Neural progenitor cell (in vitro differentiated cells): ENCODE data around the gene PPL. TPM values are rescaled to one million over a fixed set of nuclear protein-coding genes. Genes with fewer than 3 reads are reported as not detected.

Experiments used
- DNase-seq: peaks from one replicate; pipeline ENCODE4 v3.0.0-alpha.2; 2016; ENCODE audit warnings: low spot score
- H2AFZ ChIP-seq: fragments of 200-600 bp; sonication (generic); replicated peaks from 2 replicates; pipeline ENCODE4 v1.6.1; 2016; ENCODE audit warnings: antibody characterized with exemption
- H3F3A ChIP-seq: fragments of 200-600 bp; sonication (generic); 2 replicates; pipeline ENCODE4 v1.6.1; 2016; ENCODE audit warnings: antibody characterized with exemption, low read depth
- H3K27ac ChIP-seq: fragments of 200-600 bp; sonication (generic); 2 replicates; pipeline ENCODE4 v1.5.1; 2016; ENCODE audit warnings: mild to moderate bottlenecking
- H3K27me3 ChIP-seq: fragments of 200-600 bp; sonication (generic); 2 replicates; pipeline ENCODE4 v1.6.1; 2016; ENCODE audit warnings: mild to moderate bottlenecking, moderate library complexity
- H3K36me3 ChIP-seq: fragments of 200-600 bp; sonication (generic); 2 replicates; pipeline ENCODE4 v1.5.1; 2016
- H3K4me1 ChIP-seq: fragments of 200-600 bp; sonication (generic); 2 replicates; pipeline ENCODE4 v1.6.1; 2016; ENCODE audit warnings: mixed run types
- H3K4me2 ChIP-seq: fragments of 200-600 bp; sonication (generic); 2 replicates; pipeline ENCODE4 v1.6.1; 2016
- H3K4me3 ChIP-seq: fragments of 200-600 bp; sonication (generic); 2 replicates; pipeline ENCODE4 v1.5.1; 2016
- H3K79me2 ChIP-seq: fragments of 200-600 bp; sonication (generic); 2 replicates; pipeline ENCODE4 v1.6.1; 2016; ENCODE audit warnings: low read depth
- H3K9ac ChIP-seq: fragments of 200-600 bp; sonication (generic); 2 replicates; pipeline ENCODE4 v1.6.1; 2016
- H3K9me3 ChIP-seq: fragments of 200-600 bp; sonication (generic); 2 replicates; pipeline ENCODE4 v1.5.1; 2016; ENCODE audit warnings: low read depth
- H4K20me1 ChIP-seq: fragments of 200-600 bp; sonication (generic); 2 replicates; pipeline ENCODE4 v1.6.1; 2016; ENCODE audit warnings: low read depth
- H3K27ac Mint-ChIP-seq: 3 replicates; pipeline ENCODE4 v1.8.0; 2021; ENCODE audit warnings: mixed read lengths
- H3K27me3 Mint-ChIP-seq: 2 replicates; pipeline ENCODE4 v1.8.0; 2022; ENCODE audit warnings: low read depth, mild to moderate bottlenecking, inconsistent platforms, moderate library complexity, mixed read lengths; ENCODE audit not compliant: insufficient read depth
- H3K36me3 Mint-ChIP-seq: 3 replicates; pipeline ENCODE4 v1.8.0; 2021; ENCODE audit warnings: mixed read lengths
- H3K4me1 Mint-ChIP-seq: 3 replicates; pipeline ENCODE4 v1.8.0; 2021; ENCODE audit warnings: mixed read lengths
- H3K4me3 Mint-ChIP-seq: 3 replicates; pipeline ENCODE4 v1.8.0; 2021; ENCODE audit warnings: mild to moderate bottlenecking, moderate library complexity, mixed read lengths
- H3K9me3 Mint-ChIP-seq: 3 replicates; pipeline ENCODE4 v1.8.0; 2020; ENCODE audit warnings: mixed read lengths
- EZH2 ChIP-seq: fragments of 200-600 bp; sonication (generic); IDR thresholded peaks from 2 replicates; pipeline ENCODE4 v1.6.1; 2017; ENCODE audit warnings: antibody characterized with exemption, mild to moderate bottlenecking, moderate library complexity
- EZH2phosphoT487 ChIP-seq: fragments of 200-600 bp; sonication (generic); IDR thresholded peaks from 2 replicates; pipeline ENCODE4 v1.6.1; 2017; ENCODE audit warnings: antibody characterized with exemption
- total RNA-seq: library from RNA; depleted of rRNA; stranded (reverse); fragments of >200 nt; gene quantifications from 2 replicates; pipeline ENCODE4 v1.2.3, GENCODE V29; 2015; ENCODE audit warnings: low replicate concordance
- TF ChIP-seq, protein P1 (sequence below): fragments of 200-600 bp; sonication (generic); IDR thresholded peaks from 2 replicates; pipeline ENCODE4 v1.5.1; 2017; ENCODE audit warnings: antibody characterized with exemption, mild to moderate bottlenecking

PPL gene
- total RNA-seq, 1 donor from 2014 or later = 1.0 TPM

DNA sequence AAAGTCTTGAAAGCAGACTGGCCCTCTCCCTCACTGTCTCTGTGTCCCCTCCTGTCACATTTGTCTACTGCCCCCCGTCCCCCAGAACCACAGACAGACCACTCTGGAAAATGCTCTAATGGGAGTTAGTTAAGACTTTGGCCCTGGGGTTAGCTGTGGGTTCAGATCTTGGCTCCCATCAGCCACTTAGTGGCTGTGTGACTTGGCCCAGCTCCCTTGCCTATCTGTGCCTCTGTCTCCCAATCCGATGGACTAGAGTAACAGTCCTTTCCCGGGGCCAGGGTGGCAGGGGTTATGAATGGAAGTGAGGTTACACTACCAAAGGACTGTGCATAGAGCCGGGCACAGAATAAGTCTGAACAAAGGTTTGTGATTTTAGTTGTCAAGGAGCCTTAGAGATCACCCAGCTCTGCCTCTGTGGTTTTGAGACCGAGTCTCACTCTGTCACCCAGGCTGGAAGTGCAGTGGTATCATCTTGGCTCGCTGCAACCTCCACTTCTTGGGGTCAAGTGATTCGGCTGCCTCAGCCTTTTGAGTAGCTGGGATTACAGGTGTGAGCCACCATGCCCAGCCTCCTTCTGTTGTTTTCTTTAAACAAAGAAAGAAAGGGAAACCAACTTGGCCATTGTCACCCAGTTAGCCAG, 23.7 kb downstream of the PPL start:
- H3F3A ChIP-seq = peaks cover 11% of the 10 kb centered on the region
- DNase-seq = peak; percentile 34
- Mint-ChIP-seq H3K4me3 (no peak overlapping the region), H3K27me3 (peaks cover 4% of the 10 kb centered on the region), H3K9me3 (no peaks in the 10 kb centered on the region), H3K27ac (peak overlapping the region; percentile 50), H3K36me3 (no peaks in the 10 kb centered on the region), H3K4me1 (peaks cover 9% of the 10 kb centered on the region)
- H3K4me3 ChIP-seq = no peak overlapping the region
- no peaks in the 10 kb centered on the region for H3K27me3 ChIP-seq
- peaks cover 4% of the 10 kb centered on the region for H3K4me1 ChIP-seq
- no peak overlapping the region for H3K27ac ChIP-seq
- no peaks in the 10 kb centered on the region for H3K9me3 ChIP-seq
- H4K20me1 ChIP-seq = peaks cover 3% of the 10 kb centered on the region
- H3K9ac ChIP-seq = no peak overlapping the region
- H2AFZ ChIP-seq = no peak overlapping the region
- no peaks in the 10 kb centered on the region for H3K36me3 ChIP-seq
- H3K4me2 ChIP-seq = no peak overlapping the region
- no peaks in the 10 kb centered on the region for H3K79me2 ChIP-seq
- TF ChIP-seq EZH2 (no peak), EZH2phosphoT487 (peak; percentile 67)
- TF ChIP-seq, protein P1, sequence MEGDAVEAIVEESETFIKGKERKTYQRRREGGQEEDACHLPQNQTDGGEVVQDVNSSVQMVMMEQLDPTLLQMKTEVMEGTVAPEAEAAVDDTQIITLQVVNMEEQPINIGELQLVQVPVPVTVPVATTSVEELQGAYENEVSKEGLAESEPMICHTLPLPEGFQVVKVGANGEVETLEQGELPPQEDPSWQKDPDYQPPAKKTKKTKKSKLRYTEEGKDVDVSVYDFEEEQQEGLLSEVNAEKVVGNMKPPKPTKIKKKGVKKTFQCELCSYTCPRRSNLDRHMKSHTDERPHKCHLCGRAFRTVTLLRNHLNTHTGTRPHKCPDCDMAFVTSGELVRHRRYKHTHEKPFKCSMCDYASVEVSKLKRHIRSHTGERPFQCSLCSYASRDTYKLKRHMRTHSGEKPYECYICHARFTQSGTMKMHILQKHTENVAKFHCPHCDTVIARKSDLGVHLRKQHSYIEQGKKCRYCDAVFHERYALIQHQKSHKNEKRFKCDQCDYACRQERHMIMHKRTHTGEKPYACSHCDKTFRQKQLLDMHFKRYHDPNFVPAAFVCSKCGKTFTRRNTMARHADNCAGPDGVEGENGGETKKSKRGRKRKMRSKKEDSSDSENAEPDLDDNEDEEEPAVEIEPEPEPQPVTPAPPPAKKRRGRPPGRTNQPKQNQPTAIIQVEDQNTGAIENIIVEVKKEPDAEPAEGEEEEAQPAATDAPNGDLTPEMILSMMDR = no peak

DNA sequence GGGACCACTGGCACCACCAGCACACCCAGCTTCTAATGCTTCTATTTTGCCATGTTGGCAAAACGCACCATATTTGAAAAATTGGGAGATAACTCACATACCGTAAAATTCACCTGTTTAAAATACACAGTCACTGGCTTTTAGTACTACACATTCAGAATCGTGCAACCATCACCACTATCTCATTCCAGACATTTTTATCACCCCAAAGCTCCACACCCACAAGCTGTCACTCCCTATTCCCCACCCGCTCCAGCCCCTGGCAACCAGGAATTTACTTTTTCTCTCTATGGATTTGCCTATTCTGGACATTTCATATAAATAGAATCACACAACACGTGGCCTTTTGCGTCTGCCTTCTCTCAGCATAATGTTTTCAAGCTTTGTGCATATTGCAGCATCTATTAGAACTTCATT, 25.0 kb downstream of the PPL start:
- Histone ChIP-seq H2AFZ (no peak overlapping the region), H3K27me3 (no peaks in the 10 kb centered on the region), H3K4me2 (no peak overlapping the region), H3K79me2 (no peaks in the 10 kb centered on the region), H3K27ac (no peak overlapping the region), H3K4me1 (peaks cover 3% of the 10 kb centered on the region), H4K20me1 (peaks cover 3% of the 10 kb centered on the region), H3K9me3 (no peaks in the 10 kb centered on the region), H3K9ac (no peak overlapping the region), H3F3A (peaks cover 11% of the 10 kb centered on the region), H3K36me3 (no peaks in the 10 kb centered on the region), H3K4me3 (no peak overlapping the region)
- Mint-ChIP-seq H3K36me3 (no peaks in the 10 kb centered on the region), H3K27me3 (peaks cover 4% of the 10 kb centered on the region), H3K27ac (no peak overlapping the region), H3K4me1 (peaks cover 5% of the 10 kb centered on the region), H3K4me3 (no peak overlapping the region), H3K9me3 (no peaks in the 10 kb centered on the region)
- no peak for DNase-seq
- TF ChIP-seq EZH2 (no peak), EZH2phosphoT487 (no peak)
- TF ChIP-seq, protein P1 = no peak

DNA sequence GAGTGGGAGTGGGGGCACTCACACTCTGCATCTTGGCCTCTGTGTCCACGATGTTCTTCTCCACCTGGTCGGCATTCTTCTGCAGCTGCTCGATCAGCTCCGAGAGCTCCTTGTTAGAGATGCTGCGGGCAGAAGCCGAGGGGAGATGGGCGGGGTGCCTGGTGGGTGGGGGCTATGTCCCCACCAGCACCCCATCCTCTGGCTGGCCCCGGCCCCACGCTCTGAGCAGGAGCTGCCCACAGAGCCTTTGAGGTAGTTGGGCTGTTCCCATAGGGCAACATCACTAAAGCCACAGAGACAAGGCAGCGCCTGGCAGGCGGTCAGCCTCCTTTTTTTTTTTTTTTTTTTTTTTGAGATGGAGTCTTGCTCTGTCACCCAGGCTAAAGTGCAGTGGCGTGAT, 26.1 kb downstream of the PPL start:
- Histone ChIP-seq H3K9me3 (no peaks in the 10 kb centered on the region), H3K27me3 (no peaks in the 10 kb centered on the region), H3F3A (peaks cover 11% of the 10 kb centered on the region), H3K9ac (no peak overlapping the region), H3K4me1 (peaks cover 3% of the 10 kb centered on the region), H3K79me2 (no peaks in the 10 kb centered on the region), H3K4me3 (no peak overlapping the region), H2AFZ (no peak overlapping the region), H4K20me1 (peaks cover 3% of the 10 kb centered on the region), H3K27ac (no peak overlapping the region), H3K4me2 (no peak overlapping the region), H3K36me3 (no peaks in the 10 kb centered on the region)
- H3K27ac Mint-ChIP-seq = no peak overlapping the region
- H3K36me3 Mint-ChIP-seq = no peaks in the 10 kb centered on the region
- H3K4me3 Mint-ChIP-seq = no peak overlapping the region
- no peak for DNase-seq
- no peaks in the 10 kb centered on the region for H3K9me3 Mint-ChIP-seq
- TF ChIP-seq, protein P1 = no peak
- TF ChIP-seq EZH2phosphoT487 (no peak), EZH2 (no peak)
- H3K27me3 Mint-ChIP-seq = peaks cover 4% of the 10 kb centered on the region
- H3K4me1 Mint-ChIP-seq = peaks cover 5% of the 10 kb centered on the region
